HG03025 (cell line): ENCODE measurements around the gene ZGLP1.

ENCODE experiments used
- ATAC-seq: cut with Tn5 transposase; IDR thresholded peaks from one replicate; pipeline ENCODE4 v1.9.1; 2021; ENCODE audit warnings: mild to moderate bottlenecking, moderate library complexity; ENCODE audit not compliant: unreplicated experiment, low FRiP score

Gene ZGLP1

GRCh38 chr19:10328558-10329429 lies 19.2 kb upstream of the ZGLP1 start:
- no peak for ATAC-seq

- ATAC-seq: no peak
Measured at GRCh38 chr19:10327793-10328192, 18.2 kb upstream of the ZGLP1 start.

GRCh38 chr19:10325732-10326131 lies 16.1 kb upstream of the ZGLP1 start:
- no peak for ATAC-seq

- no peak for ATAC-seq
Measured at GRCh38 chr19:10321874-10322835, 12.5 kb upstream of the ZGLP1 start.

DNA sequence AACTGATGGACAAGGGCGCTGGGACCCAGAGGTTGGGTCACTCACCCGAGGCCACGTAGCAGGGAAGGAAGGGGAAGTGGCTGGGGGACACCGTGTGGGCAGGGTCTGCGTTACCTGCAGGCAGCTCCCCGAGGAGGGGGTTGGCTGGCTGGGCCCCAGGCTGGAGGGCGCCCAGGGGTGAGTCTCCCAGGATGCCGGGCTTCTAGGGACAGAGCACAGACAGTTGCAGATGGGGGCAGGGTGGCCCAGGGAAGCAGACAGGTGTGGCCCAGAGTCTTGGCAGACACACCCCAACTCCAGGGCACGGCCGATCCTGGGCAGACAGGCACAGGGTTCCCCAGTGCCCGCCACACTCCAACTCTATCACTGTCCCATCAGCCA lies 11.8 kb upstream of the ZGLP1 start:
- ATAC-seq: no peak

GRCh38 chr19:10320602-10321416 lies 11.2 kb upstream of the ZGLP1 start:
- ATAC-seq: no peak

- ATAC-seq: no peak
Measured at GRCh38 chr19:10318807-10319682, 9.4 kb upstream of the ZGLP1 start.

GRCh38 chr19:10317857-10318462 lies 8.3 kb upstream of the ZGLP1 start:
- no peak for ATAC-seq

DNA sequence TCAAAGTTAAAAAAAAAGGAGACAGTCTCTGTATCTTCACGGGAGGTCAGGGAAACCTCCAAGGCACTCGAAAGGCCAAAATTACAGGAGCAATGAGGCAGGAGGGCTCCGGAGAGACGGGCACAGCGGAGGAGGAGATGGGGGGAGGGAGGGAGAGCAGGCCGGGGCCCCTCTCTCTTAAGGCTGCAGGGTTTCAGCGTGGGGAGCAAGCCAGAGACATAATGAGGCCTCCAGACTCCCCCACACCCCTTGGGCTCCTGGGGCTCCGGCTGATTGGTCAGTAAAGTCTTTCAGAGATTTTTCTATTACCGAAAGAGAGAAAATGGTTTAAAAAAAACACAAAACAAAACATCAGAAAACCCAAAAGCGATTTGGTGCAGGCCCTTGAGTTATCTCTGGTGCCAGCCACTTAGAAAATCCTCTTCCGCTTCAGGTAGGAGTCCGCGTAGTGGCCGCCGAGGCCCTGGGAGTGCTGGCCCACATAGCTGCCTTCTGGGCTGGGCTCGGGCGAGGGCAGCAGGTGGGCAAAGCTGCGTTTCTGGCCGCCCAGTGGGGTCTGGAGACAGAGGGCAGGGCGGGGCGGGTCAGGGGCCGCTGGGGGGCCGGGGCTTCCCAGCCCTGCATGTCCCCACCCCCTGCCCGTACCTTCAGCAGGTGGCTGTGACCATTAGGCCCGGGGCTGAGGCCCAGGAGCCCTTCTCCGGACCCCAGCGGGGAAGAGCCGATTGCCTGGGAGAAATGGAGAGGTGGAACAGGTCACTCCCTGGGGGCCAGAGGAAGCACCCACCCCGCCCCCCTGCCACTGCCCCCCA lies 7.6 kb upstream of the ZGLP1 start:
- no peak for ATAC-seq

DNA sequence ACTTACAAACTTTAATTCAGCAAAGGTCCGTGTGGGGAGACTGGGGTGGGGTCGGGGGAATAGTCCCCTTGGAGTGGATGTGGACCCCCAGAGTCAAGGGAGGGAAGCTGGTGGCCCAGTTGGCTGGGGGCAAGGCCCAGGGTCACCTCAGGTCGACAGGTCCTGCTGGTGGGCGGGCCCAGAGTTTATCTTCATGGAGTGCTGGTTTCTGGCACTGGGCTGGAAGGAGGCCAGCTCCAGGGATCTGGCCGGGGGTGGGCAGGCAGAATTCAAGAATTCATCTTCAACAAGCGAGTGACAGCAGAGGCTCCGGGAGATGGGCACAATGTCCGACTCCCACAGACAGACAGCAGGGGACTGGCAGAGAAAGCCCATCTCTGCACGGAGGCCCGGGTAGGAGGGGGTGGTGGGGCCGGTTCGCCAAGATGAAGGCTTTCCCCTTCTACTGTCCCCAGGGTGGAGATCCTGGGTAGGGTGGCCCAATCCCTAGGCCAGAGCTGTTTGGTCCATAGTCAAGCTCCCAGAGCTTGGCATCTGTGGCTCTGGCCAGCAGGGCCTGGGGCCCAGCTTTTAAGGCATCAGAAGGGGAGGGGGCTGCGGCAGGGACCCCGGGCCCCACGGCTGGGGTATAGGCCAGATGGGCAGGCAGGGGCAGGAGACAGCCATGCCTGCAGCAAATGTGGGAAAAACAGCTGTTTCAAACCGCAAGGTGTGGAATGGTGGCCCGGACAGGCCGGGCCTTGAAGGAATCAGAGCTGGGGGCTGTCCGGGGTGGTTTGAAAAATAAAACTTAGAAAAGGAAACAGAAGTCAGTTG lies 6.8 kb upstream of the ZGLP1 start:
- no peak for ATAC-seq

DNA sequence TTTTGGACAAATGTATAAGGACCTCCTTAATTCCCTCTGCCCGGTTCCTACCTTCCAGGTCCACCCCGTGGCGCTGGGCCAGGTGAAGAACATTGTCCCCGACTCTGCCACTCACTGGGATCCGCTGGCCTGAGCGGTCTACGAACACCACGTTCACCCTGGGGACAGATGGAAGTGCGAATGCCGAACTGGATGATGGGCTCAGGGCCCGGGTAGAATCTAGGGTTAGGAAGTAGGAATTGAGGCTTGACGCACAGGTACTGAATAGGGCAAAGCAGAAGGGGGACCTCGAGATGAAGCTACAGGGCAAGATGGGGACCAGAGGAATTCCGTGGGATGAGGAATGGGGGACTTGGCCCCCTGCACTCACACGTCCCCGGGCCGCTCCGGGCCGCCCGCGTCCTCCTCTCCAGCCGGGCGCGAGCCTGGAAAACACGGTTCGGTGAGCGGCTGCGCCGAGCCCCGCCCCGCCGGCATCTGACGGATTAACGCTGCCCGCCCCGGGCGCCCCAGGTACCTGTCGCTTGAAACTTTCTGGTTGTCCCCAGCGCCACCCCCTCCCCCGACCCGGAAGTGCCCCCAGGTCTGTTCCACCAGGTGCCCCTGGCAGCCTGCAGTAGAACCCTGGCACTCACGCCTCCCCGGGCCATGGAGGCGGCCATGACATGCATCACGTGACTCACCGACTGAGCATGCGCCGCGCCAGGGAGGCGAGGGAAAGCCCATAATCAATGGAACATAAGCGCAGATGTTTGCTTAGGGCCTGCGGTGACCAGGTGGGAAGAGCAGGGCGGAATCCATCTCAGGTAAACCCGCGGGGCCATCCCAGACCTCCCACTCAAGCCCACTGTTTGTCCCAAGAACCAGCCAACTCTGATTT lies 6.0 kb upstream of the ZGLP1 start, which contains the start of gene FDX2:
Gene FDX2, minus strand, starts transcription at position 681 of the 880 bp plus-strand sequence. Its CDS starts 19 bp downstream, at position 662.
- no peak for ATAC-seq

- no peak for ATAC-seq
Measured at GRCh38 chr19:10306327-10306726, 3.3 kb downstream of the ZGLP1 start.

DNA sequence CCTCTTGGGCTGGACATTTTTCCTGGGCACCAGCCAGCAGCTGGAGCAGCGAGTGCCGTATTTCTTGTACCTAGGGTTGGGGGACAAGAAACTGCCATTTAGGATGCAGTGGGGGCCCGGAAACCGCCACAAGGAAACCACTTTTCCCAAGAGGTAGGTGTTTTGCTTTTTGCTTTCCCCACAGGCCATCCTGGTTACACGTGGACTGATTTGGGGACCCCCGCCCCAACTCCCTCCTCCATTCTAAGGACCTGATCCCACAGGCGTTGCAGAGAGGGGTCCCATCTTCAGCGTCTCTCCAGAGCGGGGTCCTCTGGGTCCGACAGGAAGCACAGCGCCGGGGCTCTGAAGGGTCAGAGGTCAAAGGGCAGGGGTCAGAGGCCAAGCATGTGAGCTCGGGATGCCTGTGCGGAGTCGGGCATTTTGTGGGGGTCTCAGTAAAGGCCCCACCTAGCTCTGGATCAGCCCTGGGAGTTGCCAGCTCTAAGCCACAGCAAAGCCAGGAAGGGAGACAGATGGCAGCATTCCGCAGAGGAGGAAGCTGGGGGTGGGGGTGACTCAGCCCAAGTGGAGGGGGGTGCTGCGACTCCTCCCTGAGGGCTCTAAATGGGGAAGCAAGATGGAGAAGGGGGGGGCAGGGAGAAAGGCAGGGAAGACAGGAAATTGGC lies 4.3 kb downstream of the ZGLP1 start:
- no peak for ATAC-seq

DNA sequence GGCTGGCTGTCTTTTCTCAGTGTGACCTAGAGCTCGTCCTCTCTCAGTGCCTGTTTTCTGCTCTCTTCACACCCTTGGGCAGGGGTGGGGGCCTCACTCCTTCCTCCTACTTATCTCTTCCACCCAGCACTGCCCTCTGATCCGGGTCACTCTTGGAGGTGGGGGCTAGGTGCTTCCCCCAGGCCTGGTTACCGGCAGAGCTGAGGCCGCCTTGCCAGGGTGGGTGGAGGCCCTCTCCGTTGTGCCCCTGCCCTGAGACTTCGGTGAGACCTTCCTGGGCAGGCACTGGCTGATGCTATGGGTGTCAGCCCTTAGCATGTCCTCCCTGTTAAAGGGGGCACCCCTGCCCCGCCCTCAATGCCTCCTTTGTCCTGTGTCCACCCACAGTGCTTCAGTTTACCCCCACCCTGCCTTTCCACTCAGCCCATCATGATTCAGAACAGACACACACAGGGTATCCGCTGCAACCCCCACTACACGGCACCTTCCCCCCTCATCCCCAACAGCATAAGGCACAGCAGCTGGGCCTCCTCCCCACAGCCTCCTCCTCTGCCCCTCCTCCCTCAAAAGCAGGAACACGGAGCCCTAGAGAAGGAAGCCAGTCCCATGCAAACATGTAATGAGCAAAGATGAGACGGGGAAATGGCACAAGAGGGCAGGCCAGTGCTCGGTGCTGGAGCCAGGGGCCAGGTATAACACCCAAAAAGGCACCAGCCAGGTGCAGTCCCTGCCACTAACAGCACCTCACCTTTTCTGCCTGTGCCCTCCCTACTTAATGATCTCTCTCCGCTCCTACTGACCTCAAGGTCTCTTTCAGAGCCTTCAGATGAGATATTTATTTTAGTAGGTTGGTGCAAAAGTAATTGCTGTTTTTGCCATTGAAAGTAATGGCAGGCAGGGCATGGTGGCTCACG lies 9.8 kb downstream of the ZGLP1 start:
- ATAC-seq: no peak
